GM19438 (cell line): Measurements from ENCODE around the gene MITF.

Experiments used
- ATAC-seq: cut with Tn5 transposase; IDR thresholded peaks from one replicate; pipeline ENCODE4 v1.9.1; 2021; ENCODE audit warnings: low read depth; ENCODE audit not compliant: unreplicated experiment

MITF gene

DNA sequence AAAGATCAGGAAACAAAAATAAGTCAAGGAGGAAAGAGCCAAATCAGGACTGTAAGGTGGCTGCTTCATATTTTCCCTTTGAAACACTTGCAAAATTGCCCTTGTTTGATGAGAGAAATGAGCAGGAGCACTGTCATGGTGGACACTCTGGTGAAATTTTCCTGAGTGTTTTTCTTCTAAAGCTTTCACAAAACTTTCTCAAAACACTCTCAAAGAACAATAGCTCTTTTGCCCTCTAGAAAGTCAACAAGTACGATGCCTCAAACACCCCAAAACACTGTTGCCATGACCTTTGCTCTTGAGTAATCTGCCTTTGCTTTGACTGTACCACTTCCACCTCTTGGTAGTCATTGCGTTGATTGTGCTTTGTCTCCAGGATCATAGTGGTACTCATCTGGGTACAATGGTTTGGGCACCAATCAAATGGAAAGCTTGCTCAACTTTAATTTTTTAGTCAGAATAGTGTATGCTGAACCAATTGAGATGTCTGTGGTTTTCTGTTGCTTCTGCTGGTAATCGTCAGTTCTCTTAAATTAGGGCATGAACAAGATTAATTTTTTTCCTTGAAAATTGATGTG is 13.2 kb upstream of the MITF start:
- no peak for ATAC-seq

DNA sequence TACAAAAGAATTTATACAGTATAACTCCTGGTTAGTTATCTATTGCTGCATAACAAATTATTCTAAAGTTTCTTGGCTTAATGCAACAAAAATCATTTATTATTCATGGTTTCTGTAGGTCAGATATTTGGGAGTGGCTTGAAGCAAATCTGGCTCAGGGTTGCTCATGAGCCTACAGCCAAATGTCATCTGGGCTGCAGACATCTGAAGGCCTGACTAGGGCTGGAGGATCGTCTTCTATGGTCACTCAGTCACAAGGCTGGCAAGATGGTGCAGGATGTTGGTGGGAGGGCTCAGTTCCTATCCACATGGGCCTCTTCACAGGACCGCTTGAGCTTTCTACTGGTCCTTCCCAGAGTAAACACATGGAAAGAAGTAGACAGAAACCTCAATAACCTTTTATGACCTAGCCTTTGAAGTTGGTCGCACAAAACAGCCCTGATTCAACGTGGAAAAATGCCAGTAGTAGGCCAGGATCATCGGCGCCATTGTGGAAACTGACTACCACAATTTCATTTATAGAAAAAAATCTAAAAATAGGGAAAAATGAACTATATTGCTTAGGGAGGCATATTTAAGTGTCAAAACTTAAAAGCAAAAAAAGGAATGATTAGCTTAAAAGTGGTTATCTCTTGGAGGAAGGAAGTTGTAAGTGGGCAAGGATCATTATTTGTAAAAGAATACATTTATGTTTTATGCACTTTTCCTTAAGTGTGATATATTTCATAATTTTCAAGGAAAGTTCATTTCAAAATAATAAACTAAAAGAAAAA is 9.9 kb upstream of the MITF start:
- no peak for ATAC-seq

DNA sequence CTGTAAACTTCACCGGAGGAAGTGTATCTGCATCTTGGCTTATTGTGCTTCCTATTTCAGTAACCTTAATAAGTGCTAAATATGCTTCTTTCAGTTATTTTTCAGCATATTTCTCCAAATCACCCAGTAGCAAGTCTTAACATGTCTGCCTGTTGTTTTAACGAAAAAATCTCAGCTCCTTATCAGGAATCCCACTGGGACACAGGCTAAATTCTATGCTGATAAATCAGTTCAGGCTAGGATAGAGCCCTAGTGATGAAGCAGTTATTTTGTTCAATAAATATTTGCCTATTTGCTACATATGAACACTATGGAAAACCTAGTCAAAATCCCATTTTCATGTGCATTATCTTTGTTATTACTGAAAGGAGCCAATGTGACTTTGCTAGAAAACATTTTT is 8.2 kb upstream of the MITF start:
- no peak for ATAC-seq

DNA sequence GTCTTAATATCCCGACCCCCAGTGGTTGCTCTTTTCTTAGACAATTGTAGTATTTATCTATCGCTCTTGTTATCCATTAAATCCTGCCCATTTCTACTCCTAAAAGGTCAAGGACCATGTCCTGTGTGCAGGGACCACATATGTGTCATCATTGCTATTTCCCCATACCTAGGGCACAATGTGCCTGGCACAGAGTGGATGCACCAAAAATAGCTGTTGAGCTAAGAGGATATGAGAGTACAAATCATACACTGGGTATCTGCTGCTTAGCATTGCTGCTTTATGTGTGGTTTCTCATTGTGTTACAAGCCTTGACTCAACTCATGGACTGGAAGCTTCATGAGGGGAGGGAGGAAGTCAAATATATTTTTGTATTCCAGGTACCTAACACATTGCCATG is 3.4 kb upstream of the MITF start:
- ATAC-seq = no peak

DNA sequence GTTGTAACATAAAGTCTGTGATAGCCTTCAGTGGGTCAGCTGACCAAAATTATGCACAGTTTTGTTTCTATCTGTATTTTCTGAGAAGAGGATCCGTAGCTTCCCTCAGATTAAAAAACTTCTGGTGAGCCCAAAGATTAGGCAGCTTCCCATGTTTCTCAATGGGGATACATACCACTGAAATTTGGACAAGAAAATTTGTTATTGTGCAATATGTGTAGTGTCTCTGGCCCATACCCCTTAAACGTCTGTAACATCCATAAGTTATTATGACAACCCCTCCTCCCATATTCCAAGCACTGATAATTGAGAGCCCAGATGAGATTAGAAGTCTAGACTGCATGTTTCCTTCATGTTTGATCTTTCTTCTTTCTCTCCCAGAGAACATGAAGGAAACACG is 1.9 kb upstream of the MITF start:
- ATAC-seq = no peak

DNA sequence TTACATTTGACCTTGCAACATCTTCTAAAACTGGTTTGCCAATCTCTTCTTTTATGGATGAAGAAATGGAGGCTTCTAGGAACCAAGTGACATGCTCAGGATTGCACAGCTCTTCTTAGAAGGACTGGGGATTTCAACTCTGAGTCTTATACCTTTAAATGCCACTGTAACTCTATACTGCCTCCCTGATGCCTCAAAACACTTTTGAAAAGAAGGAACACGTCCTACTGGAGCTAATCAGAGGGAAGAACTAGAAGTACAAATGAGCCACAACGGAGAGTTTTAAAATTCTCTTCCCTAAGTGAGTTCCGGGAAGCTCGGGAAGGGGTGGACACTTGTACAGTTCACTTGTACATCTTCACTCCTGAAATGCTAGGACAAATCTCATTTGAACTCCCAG is 949 bp upstream of the MITF start:
- ATAC-seq = no peak

DNA sequence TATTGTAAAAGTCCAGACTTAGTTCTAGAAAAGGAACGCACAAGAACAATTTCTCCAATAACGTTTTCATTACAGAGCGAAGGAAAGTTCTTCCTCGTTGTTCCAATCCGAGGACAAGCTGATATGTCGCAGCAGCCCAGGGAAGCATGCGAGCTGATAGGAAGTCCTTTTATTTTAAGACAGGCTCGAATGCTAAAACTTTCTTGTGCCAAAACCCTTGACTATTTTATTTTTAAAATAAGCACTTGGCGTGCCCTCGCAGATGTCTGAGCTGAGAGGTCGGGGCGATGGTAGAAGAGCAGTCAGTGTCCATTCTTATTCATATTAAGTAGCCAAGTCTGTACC is 433 bp upstream of the MITF start:
- ATAC-seq = no peak

DNA sequence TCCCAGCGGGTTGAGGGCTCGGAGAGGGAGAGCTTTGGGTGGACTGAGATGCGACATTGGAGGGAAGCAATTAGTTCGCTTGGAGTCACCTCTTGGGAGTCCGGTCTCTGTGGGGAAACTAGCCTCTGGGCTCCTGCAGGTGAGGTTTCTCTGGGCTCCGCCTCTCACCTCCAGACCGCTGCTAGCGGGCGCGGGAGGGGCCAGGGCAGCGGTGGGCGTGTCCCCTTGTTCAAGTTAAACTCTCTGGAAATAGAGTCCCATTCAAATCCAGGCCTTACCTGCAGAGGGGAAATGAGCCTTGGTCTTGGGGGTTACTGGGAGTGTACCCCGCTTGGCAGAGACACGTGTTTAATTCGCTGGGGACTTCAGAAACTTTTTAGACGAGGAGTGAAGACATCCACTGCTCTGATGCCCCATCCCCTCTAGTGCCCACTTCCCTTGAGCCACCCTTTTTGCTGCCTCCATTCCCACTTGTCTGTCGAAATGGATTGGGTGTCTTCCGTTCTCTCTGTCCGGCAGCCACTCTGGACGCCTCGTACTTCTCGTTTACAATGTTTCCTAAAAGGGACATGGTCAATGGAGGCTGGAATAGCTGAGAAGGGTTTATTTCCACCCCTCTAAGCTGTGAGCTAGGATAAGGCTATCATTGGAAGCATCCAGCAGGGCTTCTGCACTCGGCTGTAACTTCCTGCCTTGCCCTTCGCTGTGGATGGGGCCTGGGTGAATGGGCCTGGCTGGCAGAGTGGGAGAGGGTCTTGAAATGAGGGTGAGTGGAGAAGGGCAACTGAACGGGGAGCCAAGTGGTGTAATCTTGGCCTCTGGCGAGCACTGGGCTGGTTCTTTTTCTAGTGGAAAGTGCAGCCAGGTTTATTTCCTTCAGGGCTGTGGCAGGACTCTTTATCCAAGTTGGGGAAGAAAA is 1.1 kb downstream of the MITF start:
- ATAC-seq = no peak

DNA sequence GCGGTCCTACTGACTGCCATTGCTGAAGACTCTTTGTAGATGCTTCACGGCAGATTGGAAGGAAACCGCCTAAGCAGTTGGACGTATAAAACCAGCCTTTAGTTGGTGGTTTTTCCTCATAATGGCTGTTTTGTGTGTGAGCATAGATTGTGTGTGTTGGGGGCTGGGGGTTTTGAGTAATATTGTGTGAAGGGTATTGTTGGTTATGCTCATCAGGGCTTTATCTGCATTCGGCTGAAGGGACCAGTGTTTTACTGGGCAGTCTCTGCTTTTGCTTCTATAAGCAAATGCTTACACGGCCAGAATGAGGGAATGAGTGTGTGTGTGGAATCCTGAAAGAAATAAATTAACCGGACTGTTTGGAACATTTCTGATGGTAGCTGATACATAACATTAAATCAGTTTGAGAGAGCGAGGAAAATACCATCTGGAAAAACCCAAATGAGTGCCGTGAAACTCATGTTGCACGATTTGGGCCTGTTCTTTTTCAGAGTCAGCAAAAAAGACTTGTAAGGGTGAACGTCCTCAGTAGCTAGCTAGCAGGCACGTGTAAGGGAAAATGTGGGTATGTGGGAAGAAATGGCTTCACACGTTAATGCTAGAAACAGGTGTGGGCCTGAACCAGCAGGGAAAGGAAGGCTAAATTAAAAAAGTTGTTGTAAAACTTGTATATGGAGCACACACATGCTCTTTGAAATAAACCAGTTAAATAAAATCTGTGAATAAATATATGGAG is 1.9 kb downstream of the MITF start:
- no peak for ATAC-seq

DNA sequence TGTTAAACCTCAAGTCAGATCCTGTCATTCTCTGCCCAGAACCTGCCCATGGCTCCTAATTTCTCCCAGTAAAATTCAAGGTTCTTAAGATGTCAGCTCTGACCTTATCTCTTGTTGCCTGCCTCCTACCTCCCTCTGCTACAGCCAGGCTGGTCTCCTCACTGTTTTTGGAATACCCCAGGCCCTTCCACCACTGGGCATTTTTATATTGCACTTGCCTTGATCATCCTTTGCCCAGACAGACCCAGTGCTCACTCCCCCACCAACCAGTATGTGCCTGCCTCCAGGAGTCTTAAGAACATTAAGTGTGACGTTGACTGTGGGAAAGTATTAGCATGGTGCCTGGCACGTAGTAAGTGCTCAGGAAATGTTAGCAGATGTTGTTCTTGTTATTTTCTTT is 3.1 kb downstream of the MITF start:
- no peak for ATAC-seq

DNA sequence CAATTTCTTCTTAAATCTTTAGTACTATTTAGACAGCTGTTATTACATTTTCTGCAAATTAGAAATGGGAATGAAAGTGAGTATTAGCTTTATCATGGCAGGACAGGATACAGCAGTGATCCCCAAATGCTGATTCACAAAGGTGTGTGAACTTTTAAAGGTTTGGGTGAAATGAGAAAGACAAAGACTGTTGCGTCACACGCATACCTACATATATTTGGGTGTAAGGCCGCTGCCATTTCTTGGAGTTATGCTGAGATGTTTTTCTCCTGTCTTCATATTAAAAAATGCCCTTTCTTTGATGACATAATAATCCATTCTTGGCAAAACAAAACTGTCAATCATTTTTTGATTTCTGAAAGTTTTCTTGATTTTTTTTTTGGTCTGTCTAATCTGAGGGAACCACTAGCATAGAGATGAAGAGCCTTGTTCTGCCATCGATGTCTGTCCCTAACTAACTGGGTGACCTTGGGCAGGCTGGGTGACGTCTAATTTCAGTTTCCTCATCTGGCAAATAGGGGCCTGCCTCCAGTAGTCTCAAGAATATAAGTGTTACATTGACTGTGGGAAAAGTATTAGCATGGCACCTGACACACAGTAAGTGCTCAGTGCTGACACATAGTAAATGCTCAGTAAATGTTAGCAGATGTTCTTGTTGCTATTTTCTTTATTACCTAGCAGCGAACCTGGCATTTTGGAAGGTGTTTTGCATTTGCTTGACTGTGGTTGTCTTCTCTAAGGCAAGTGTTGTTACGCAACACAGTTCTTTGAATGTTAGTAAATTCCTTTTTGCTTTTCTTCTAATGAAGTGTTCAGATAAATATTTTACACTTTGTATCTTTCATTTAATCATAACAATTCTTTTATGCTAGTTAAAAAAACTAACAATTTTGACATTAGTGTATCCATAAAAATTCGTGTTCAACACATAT is 5.0 kb downstream of the MITF start:
- ATAC-seq = no peak

DNA sequence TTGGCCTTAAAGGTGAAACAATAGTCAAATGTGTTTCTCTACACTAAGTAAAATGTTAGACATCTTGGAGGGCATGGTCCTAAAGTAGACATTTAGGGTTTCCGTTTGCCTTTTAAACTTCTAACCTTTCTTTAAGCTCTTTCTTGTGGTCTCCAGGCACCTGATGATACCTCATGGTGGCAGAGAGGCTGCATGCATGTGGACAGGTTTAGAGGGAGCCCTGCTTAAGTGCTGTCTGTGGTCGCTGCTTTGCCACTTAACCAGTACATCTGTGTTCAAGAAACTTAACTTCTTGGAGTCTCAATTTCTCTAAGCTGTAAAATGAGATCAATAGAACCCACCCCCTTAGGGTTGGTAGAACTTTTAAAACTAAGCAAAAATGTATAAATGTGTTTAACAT is 6.2 kb downstream of the MITF start:
- ATAC-seq = no peak

DNA sequence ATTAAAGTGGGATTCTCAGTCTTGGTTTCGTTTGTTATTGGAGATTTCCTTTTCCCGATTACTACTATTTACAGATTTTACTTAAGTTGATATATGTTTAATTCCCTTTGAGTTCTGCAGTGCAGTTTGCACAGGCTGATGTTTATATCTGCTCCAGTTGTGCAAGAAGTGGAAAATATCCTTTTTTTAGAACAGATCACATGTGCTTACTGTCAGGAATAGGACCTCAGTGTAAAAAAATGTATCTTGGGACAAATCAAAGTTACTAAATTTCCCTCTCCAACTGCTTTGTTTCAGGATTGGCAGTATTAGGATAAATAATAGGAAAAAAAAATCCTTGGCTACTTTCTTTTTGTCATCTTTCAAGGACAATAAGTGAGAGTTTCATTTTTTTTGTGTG is 6.9 kb downstream of the MITF start:
- ATAC-seq = no peak

DNA sequence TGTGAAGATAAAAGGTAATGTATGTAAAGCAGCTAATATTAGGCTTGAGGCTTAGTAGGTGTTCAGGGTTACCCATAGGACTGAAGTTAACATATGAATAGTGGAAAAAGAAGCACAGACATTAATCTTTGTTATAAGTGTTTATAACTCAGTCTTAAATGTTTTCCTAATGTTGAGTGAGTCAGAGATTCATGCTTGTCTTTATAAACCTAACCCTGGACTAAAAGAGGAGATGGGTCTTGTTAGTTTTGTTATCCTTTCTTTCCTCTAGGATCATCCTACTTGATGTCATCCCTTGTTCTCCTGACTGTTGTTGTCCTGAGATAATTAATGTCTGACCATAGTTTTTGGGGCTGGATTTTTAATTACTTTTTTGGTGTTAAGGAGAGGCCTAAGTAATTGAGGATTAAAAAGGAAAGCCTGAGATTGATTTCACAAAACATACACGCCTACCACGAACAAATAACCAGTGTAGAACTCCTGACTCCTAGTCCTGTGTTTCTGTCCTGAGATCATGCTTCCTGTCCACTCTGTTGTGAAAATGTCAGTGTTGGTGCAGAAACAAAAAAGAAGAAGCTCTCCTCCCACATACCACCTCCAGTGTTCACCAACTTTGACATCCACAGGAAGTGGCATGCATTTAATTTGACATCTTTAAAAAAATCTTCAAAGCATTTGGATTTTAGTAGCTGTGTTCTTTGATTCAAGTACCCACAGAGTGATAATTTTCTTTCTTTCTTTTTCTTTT is 8.4 kb downstream of the MITF start:
- no peak for ATAC-seq

DNA sequence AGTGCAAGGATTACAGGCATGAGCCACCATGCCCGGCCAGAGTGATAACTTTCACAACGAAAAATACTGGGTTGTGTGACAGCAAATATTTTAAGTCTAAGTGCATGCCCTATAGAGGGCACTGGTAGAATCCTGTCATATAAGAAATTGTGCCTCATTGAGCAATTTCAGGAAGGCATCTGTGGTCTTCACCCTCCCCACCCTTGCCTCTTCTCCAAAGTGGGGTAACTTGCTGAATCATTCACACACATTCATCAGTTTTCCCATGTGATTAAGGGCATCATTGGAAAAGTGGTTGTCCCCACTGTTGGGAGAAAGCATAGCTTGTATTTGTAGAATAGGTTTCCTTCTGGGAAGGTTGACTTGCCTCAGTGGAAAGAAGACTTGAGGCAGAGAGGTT is 9.2 kb downstream of the MITF start:
- no peak for ATAC-seq

DNA sequence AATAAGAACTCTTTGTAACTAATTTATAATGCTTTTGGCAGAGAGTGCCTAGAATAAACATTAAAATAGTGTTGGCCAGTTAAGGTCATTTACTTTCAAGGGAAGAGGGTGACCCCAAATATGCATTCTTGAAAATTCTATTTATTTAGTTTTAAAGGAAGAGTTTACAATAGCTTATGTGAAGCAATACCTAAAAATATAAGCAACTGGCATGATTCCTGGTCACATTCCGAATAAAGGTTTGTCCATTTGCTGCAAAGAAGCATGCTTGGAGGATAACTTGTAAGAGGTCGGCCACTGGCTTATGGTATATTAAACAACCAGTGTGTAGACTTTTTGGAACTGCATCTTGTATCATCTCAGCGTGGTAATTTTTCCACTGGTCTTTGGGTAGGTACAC is 10.2 kb downstream of the MITF start:
- ATAC-seq = no peak

DNA sequence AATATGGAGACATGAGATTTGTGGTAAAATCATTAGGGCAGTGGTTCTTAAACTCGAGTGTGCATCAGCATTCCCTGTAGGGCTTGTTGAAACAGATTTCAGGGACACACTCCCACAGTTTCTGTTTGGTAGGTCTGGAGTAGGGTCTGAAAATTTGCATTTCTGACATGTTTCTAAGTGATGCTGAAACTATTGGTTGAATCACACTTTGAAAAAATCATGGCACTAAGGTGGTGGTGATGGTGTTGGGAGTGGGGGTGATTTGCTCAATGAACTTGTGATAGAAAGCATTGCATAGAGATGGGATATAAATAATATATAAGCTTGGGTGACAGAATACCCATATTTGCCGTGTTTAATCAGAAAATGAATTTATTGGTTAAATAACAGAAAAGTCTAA is 11.3 kb downstream of the MITF start:
- ATAC-seq = no peak

DNA sequence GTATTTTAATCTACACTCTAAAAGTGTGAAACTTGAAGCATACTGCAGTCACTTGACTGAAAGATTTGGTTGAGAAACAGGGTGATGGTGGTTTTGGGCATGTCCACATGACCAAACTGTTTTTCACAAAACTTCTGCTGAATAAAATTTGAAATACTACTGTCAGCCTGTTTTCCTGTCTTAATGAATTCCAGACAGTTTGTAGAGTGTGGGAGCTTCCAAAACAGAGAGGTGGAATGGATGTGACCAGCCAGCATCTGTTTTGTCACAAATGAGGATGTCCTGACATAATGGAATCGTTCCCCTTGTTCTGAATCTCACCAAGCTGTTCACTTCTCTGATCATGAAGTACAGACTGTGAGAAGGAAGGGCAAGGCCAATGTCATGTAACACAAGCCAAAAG is 11.8 kb downstream of the MITF start:
- ATAC-seq = no peak

DNA sequence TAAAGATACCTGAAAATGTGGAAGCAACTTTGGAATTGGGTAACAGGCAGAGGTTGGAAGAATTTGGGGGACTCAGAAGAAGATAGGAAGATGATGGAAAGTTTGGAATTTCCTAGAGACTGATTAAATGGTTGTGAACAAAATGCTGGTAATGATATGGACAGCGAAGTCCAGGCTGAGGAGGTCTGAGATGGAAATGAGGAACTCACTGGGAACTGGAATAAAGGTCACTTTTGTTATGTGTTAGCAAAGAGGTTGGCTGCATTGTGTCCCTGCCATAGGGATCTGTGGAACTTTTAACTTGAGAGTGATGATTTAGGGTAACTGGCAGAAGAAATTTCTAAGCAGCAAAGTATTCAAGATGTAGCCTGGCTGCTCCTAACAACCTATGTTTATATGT is 13.0 kb downstream of the MITF start:
- no peak for ATAC-seq
